ENCODE results near the gene CCDC85C.

Gene CCDC85C

GRCh38 chr14:99619835-99620834 lies 16.1 kb upstream of the CCDC85C start:
- TF ChIP-seq TEAD4 (IDR thresholded peaks at IDR 0.05) (no peak), TCF12 (IDR thresholded peaks at IDR 0.05; ENCODE audit: low read depth) (no peak), FOXM1 (IDR thresholded peaks at IDR 0.05; ENCODE audit: borderline replicate concordance, low read depth) (no peak), NFIC (IDR thresholded peaks at IDR 0.05) (no peak)
- TF ChIP-seq, protein P1, sequence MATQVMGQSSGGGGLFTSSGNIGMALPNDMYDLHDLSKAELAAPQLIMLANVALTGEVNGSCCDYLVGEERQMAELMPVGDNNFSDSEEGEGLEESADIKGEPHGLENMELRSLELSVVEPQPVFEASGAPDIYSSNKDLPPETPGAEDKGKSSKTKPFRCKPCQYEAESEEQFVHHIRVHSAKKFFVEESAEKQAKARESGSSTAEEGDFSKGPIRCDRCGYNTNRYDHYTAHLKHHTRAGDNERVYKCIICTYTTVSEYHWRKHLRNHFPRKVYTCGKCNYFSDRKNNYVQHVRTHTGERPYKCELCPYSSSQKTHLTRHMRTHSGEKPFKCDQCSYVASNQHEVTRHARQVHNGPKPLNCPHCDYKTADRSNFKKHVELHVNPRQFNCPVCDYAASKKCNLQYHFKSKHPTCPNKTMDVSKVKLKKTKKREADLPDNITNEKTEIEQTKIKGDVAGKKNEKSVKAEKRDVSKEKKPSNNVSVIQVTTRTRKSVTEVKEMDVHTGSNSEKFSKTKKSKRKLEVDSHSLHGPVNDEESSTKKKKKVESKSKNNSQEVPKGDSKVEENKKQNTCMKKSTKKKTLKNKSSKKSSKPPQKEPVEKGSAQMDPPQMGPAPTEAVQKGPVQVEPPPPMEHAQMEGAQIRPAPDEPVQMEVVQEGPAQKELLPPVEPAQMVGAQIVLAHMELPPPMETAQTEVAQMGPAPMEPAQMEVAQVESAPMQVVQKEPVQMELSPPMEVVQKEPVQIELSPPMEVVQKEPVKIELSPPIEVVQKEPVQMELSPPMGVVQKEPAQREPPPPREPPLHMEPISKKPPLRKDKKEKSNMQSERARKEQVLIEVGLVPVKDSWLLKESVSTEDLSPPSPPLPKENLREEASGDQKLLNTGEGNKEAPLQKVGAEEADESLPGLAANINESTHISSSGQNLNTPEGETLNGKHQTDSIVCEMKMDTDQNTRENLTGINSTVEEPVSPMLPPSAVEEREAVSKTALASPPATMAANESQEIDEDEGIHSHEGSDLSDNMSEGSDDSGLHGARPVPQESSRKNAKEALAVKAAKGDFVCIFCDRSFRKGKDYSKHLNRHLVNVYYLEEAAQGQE (IDR thresholded peaks at IDR 0.05; ENCODE audit: low read depth): no peak

DNA sequence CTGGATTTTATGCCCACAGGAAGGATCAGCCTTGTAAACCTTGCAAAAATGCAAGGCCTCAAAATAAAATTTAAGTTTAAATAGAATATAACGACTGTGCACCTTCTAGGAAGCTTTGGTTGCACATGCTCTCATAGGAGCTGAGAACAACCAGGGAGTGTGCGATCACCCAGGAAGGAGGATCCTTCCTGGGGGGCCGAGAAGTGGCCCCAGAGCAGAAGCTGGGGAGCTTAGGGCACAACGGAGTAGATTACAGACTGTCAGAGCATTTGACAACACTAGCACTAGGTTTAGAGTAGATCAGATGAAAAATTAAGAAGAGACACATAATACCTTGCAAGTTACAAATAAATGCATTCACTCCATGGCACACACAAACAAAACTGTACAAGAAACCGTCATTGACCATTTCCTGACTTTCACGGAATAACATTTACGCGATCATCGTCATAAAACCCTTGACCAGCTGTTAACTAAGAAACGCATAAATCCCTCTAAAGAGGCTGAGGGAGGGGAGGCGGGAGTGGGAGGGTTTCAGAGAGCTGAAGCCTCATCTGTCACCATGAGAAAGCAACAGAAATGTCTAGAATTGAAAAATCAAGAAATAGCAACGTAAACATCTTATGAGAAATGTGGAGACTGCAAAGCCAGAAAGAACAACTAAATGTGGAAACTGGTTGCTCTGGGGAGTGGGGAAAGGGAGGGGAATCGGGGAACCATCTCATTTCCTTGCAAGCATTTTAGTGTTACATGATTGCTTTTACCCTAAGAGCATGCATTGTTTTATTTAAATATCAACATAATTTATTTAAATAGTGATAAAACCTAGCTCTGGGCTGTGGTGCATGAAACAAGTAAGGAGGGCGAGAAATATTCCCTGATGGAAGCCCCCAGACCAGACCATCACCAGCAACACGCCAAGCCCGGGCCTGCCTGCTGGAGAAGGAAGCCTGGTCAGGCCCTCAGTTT lies 13.1 kb upstream of the CCDC85C start:
- TF ChIP-seq CEBPB (IDR thresholded peaks at IDR 0.05): no peak
- TF ChIP-seq TCF12 (IDR thresholded peaks at IDR 0.05; ENCODE audit: low read depth): no peak
- no peak for TF ChIP-seq TAF1 (IDR thresholded peaks at IDR 0.05; ENCODE audit: low read depth)
- TF ChIP-seq, protein P1 (IDR thresholded peaks at IDR 0.05; ENCODE audit: low read depth): no peak
- TF ChIP-seq, protein P2, sequence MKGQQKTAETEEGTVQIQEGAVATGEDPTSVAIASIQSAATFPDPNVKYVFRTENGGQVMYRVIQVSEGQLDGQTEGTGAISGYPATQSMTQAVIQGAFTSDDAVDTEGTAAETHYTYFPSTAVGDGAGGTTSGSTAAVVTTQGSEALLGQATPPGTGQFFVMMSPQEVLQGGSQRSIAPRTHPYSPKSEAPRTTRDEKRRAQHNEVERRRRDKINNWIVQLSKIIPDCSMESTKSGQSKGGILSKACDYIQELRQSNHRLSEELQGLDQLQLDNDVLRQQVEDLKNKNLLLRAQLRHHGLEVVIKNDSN (IDR thresholded peaks at IDR 0.05): no peak
- no peak for TF ChIP-seq FOXM1 (IDR thresholded peaks at IDR 0.05; ENCODE audit: borderline replicate concordance, low read depth)
- TF ChIP-seq YY1 (IDR thresholded peaks at IDR 0.05; ENCODE audit: low read depth): no peak
- no peak for TF ChIP-seq CREB1 (IDR thresholded peaks at IDR 0.05; ENCODE audit: low read depth)
- no peak for TF ChIP-seq RAD21 (IDR thresholded peaks at IDR 0.05; ENCODE audit: low read depth)
- TF ChIP-seq EGR1 (IDR thresholded peaks at IDR 0.05): no peak
- TF ChIP-seq EP300 (IDR thresholded peaks at IDR 0.05; ENCODE audit: borderline replicate concordance): no peak

DNA sequence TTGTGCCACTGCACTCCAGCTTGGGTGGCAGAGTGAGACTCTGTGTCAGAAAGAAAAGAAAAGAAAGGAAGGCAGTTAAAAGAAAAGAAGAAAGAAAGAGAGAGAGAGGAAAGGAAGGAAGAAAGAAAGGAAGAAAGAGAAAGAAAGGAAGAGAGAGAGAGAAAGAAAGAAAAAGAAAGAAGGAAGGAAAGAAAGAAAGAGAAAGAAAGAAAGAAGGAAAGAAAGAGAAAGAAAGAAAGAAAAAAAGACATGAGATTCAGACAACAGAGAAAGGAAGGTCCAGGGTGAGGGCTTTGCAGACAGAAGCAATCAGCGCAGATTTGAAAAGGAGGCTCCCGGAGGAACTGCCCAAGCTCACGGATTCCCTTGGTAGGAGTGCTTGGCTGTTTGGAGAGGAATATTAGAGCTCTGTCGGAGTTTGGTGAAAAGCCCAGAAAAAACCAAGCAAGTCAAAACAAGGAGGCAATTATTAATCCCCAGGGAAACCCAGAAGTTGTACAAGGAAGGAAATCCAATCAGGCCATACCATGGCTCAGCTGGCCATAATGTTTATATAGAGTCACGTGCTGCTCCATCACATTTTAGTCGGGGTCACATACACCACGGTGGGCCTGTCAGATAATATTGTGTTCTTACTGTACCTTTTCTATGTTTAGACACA lies 11.6 kb upstream of the CCDC85C start:
- no peak for TF ChIP-seq YY1 (IDR thresholded peaks at IDR 0.05; ENCODE audit: low read depth)
- no peak for TF ChIP-seq EP300 (IDR thresholded peaks at IDR 0.05; ENCODE audit: borderline replicate concordance)
- TF ChIP-seq EGR1 (IDR thresholded peaks at IDR 0.05): no peak
- TF ChIP-seq TEAD4 (IDR thresholded peaks at IDR 0.05): no peak
- TF ChIP-seq, protein P1 (IDR thresholded peaks at IDR 0.05; ENCODE audit: low read depth): no peak
- no peak for TF ChIP-seq TCF12 (IDR thresholded peaks at IDR 0.05; ENCODE audit: low read depth)

- TF ChIP-seq FOXM1 (IDR thresholded peaks at IDR 0.05; ENCODE audit: borderline replicate concordance, low read depth) (no peak), YY1 (IDR thresholded peaks at IDR 0.05; ENCODE audit: low read depth) (no peak), CEBPB (IDR thresholded peaks at IDR 0.05) (no peak), TCF12 (IDR thresholded peaks at IDR 0.05; ENCODE audit: low read depth) (no peak), MAX (IDR thresholded peaks at IDR 0.05) (no peak), TAF1 (IDR thresholded peaks at IDR 0.05; ENCODE audit: low read depth) (no peak), TEAD4 (IDR thresholded peaks at IDR 0.05) (no peak), RAD21 (IDR thresholded peaks at IDR 0.05; ENCODE audit: low read depth) (no peak), ZBTB7A (IDR thresholded peaks at IDR 0.05; ENCODE audit: low read depth) (no peak), CREB1 (IDR thresholded peaks at IDR 0.05; ENCODE audit: low read depth) (no peak), NFIC (IDR thresholded peaks at IDR 0.05) (no peak), EGR1 (IDR thresholded peaks at IDR 0.05) (no peak), EP300 (IDR thresholded peaks at IDR 0.05; ENCODE audit: borderline replicate concordance) (no peak)
- TF ChIP-seq, protein P1 (IDR thresholded peaks at IDR 0.05; ENCODE audit: low read depth): no peak
- TF ChIP-seq, protein P2 (IDR thresholded peaks at IDR 0.05): no peak
Measured at GRCh38 chr14:99612738-99613330, 8.8 kb upstream of the CCDC85C start.
